ENCODE measurements around the gene VASN. TPM values are rescaled to one million over a fixed set of nuclear protein-coding genes. Genes with fewer than 3 reads are reported as not detected.

Gene VASN
- total and polyA plus RNA-seq, 5 donors: 10.7 to 21.3 (median 12.2) TPM

DNA sequence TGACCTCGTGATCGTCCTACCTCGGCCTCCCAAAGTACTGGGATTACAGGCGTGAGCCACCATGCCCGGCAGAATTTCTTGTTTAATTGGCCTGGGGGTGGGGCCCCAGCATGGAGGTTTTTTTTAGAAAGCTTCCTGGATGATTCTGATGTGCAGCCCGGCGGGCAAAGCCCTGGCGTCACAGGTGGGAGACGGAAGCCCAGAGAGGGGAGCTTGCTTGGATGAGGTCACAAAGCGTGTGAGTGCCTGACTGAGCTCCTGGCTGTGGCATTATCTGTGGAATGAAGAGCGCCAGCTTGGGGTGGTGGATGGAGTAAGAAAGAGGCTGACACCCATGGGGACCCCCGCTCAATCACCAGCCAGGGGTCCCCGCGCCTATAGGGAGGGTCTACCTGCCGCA, 4.1 kb downstream of the VASN start:
- DNase-seq (no peak), ATAC-seq (no peak)
- Histone ChIP-seq H3K27ac (ENCODE audit: low read length) (peak overlapping the region; percentile 48), H3K4me1 (ENCODE audit: control insufficient read depth, insufficient read depth, low read length) (peaks cover 17% of the 10 kb centered on the region), H3K9me3 (ENCODE audit: control insufficient read depth, low read length) (no peaks in the 10 kb centered on the region), H3K4me3 (ENCODE audit: low read length) (no peak overlapping the region), H3K27me3 (ENCODE audit: control insufficient read depth, insufficient read depth) (no peaks in the 10 kb centered on the region)
- intact Hi-C loops (cut with DNase I): no loop called here
- 73% methylated on average over 15 of the region's 15 CpGs for WGBS

DNA sequence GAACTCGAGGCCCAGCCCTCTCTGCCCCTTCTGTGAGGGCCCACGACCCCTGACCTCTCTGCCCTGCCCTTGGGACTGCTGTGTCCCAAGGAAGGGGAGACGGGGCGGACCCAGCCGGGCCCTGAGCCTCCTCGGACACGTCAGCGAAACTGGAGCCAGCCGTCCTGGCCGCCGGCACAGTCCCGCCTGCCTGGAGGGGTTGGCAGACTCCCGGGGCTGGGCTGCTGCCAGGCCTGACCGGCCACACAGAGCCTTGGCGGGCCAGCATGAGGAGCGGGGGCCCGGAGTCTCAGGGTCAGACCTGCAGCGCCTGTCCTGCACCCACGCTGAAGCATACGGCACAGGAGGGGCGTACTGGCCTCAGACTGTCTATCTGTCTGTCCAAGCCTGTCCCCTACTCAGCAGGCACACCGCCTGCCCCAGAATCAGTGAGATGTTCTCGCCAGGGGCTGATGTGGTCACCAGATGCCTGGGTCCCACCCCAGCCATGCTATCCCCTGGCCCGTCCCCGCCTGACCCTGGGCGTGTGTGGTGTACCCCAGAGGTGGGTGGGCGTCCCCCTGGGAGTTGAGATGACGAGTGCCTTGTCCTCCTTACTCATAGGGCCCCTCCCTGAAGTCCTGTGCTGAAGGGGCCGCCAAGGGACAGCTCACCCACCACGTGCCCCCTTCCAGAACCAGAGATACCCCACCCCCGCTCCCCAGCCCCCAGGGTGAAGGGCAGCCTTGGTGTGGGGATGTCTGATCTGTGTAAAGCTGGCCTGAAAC, 4.7 kb downstream of the VASN start:
- Histone ChIP-seq H3K4me1 (ENCODE audit: control insufficient read depth, insufficient read depth, low read length) (peaks cover 17% of the 10 kb centered on the region), H3K4me3 (ENCODE audit: low read length) (no peak overlapping the region)

DNA sequence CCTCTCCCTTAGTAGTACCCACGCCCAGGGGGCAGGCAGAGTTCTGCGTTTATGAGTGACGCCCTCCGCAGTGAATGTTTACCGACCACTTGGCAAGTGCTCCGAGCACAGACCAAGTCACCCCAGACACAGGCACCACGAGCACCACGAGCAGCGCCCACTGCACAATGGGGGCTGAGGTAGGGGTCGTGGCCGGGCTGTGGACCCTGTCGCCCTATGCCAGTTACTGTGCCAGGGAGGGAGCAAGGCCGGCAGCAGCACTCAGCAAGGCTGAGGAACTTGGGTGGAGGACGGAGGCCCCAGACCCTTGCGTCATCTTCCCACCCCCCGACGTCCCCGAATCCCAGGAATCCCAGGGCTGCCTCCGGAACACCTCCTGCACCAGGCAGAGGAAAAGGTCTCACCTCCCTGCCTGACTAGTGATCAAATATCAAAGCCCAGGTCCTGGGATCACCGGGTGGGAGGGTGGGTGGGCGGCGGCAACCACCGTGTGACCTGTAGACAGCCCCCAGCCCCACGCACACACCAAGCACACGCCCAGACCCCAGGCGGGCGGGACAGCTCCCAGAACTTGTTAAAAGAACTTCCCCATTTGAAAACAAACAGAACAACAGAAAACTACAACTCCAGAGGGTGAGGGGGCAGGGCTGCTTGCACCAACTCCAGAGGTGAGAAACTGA, 5.4 kb downstream of the VASN start:
- 60% methylated on average over 27 of the region's 27 CpGs for WGBS
- peak overlapping the region; percentile 13 for H3K27ac ChIP-seq (ENCODE audit: low read length)
- H3K9me3 ChIP-seq (ENCODE audit: control insufficient read depth, low read length): no peaks in the 10 kb centered on the region
- H3K4me1 ChIP-seq (ENCODE audit: control insufficient read depth, insufficient read depth, low read length): peaks cover 17% of the 10 kb centered on the region
- DNase-seq: peak in 1 of 3 donors; percentile 62
- no peak overlapping the region for H3K4me3 ChIP-seq (ENCODE audit: low read length)
- intact Hi-C loops (cut with DNase I): no loop called here
- ATAC-seq: no peak
- no peaks in the 10 kb centered on the region for H3K27me3 ChIP-seq (ENCODE audit: control insufficient read depth, insufficient read depth)

More for the DNA sequence above, 4.7 kb downstream of the VASN start:
- peak overlapping the region; percentile 48 for H3K27ac ChIP-seq (ENCODE audit: low read length)
- no peaks in the 10 kb centered on the region for H3K27me3 ChIP-seq (ENCODE audit: control insufficient read depth, insufficient read depth)
- WGBS: 29% methylated on average over 31 of the region's 31 CpGs
- H3K9me3 ChIP-seq (ENCODE audit: control insufficient read depth, low read length): no peaks in the 10 kb centered on the region
- peak; percentile 96 to 98 (median 98) for DNase-seq
- intact Hi-C loops (cut with DNase I): no loop called here
- peak; percentile 73 to 82 for ATAC-seq

- Histone ChIP-seq H3K27ac (ENCODE audit: low read length) (peak overlapping the region; percentile 9), H3K4me3 (ENCODE audit: low read length) (no peak overlapping the region), H3K4me1 (ENCODE audit: control insufficient read depth, insufficient read depth, low read length) (peaks cover 16% of the 10 kb centered on the region), H3K27me3 (ENCODE audit: control insufficient read depth, insufficient read depth) (no peaks in the 10 kb centered on the region), H3K9me3 (ENCODE audit: control insufficient read depth, low read length) (no peaks in the 10 kb centered on the region)
- intact Hi-C loops (cut with DNase I): no loop called here
- DNase-seq (peak in 2 of 3 donors; percentile 15 to 49), ATAC-seq (no peak)
- 69% methylated on average over 12 of the region's 12 CpGs for WGBS
Measured at GRCh38 chr16:4377573-4378154, 6.0 kb downstream of the VASN start.

GRCh38 chr16:4378161-4378666, 6.6 kb downstream of the VASN start:
- no peak overlapping the region for H3K4me3 ChIP-seq (ENCODE audit: low read length)
- 55% methylated on average over 15 of the region's 15 CpGs for WGBS
- intact Hi-C loops (cut with DNase I): no loop called here
- peaks cover 15% of the 10 kb centered on the region for H3K4me1 ChIP-seq (ENCODE audit: control insufficient read depth, insufficient read depth, low read length)
- peak in 1 of 2 donors; percentile 26 for ATAC-seq
- no peaks in the 10 kb centered on the region for H3K27me3 ChIP-seq (ENCODE audit: control insufficient read depth, insufficient read depth)
- peak overlapping the region; percentile 9 for H3K27ac ChIP-seq (ENCODE audit: low read length)
- DNase-seq: peak; percentile 80 to 85 (median 82)
- H3K9me3 ChIP-seq (ENCODE audit: control insufficient read depth, low read length): no peaks in the 10 kb centered on the region

GRCh38 chr16:4378999-4379690, 7.5 kb downstream of the VASN start:
- Histone ChIP-seq H3K4me3 (ENCODE audit: low read length) (no peak overlapping the region), H3K27ac (ENCODE audit: low read length) (no peak overlapping the region), H3K4me1 (ENCODE audit: control insufficient read depth, insufficient read depth, low read length) (peaks cover 15% of the 10 kb centered on the region), H3K27me3 (ENCODE audit: control insufficient read depth, insufficient read depth) (no peaks in the 10 kb centered on the region), H3K9me3 (ENCODE audit: control insufficient read depth, low read length) (no peaks in the 10 kb centered on the region)
- intact Hi-C loops (cut with DNase I): no loop called here
- 92% methylated on average over 21 of the region's 21 CpGs for WGBS
- no peak for ATAC-seq
- DNase-seq: peak in 1 of 3 donors; percentile 57

- DNase-seq (peak; percentile 37 to 81 (median 65)), ATAC-seq (no peak)
- H3K4me3 ChIP-seq (ENCODE audit: low read length): no peak overlapping the region
- WGBS: 75% methylated on average over 26 of the region's 26 CpGs
- H3K27me3 ChIP-seq (ENCODE audit: control insufficient read depth, insufficient read depth): no peaks in the 10 kb centered on the region
- H3K27ac ChIP-seq (ENCODE audit: low read length): no peak overlapping the region
- no peaks in the 10 kb centered on the region for H3K9me3 ChIP-seq (ENCODE audit: control insufficient read depth, low read length)
- H3K4me1 ChIP-seq (ENCODE audit: control insufficient read depth, insufficient read depth, low read length): peaks cover 13% of the 10 kb centered on the region
- intact Hi-C loops (cut with DNase I): no loop called here
Measured at GRCh38 chr16:4380119-4381063, 8.7 kb downstream of the VASN start.

- H3K27ac ChIP-seq (ENCODE audit: low read length): no peak overlapping the region
- peaks cover 12% of the 10 kb centered on the region for H3K4me1 ChIP-seq (ENCODE audit: control insufficient read depth, insufficient read depth, low read length)
- DNase-seq: peak; percentile 42 to 66 (median 53)
- H3K27me3 ChIP-seq (ENCODE audit: control insufficient read depth, insufficient read depth): no peaks in the 10 kb centered on the region
- ATAC-seq: no peak
- 93% methylated on average over 59 of the region's 59 CpGs for WGBS
- no peaks in the 10 kb centered on the region for H3K9me3 ChIP-seq (ENCODE audit: control insufficient read depth, low read length)
- intact Hi-C loops (cut with DNase I): no loop called here
- no peak overlapping the region for H3K4me3 ChIP-seq (ENCODE audit: low read length)
Measured at GRCh38 chr16:4381072-4381934, 9.7 kb downstream of the VASN start.

DNA sequence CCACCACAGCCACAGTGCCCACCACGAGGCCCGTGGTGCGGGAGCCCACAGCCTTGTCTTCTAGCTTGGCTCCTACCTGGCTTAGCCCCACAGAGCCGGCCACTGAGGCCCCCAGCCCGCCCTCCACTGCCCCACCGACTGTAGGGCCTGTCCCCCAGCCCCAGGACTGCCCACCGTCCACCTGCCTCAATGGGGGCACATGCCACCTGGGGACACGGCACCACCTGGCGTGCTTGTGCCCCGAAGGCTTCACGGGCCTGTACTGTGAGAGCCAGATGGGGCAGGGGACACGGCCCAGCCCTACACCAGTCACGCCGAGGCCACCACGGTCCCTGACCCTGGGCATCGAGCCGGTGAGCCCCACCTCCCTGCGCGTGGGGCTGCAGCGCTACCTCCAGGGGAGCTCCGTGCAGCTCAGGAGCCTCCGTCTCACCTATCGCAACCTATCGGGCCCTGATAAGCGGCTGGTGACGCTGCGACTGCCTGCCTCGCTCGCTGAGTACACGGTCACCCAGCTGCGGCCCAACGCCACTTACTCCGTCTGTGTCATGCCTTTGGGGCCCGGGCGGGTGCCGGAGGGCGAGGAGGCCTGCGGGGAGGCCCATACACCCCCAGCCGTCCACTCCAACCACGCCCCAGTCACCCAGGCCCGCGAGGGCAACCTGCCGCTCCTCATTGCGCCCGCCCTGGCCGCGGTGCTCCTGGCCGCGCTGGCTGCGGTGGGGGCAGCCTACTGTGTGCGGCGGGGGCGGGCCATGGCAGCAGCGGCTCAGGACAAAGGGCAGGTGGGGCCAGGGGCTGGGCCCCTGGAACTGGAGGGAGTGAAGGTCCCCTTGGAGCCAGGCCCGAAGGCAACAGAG, 10.5 kb downstream of the VASN start:
- 93% methylated on average over 55 of the region's 55 CpGs for WGBS
- Histone ChIP-seq H3K4me3 (ENCODE audit: low read length) (no peak overlapping the region), H3K27ac (ENCODE audit: low read length) (no peak overlapping the region), H3K27me3 (ENCODE audit: control insufficient read depth, insufficient read depth) (no peaks in the 10 kb centered on the region), H3K4me1 (ENCODE audit: control insufficient read depth, insufficient read depth, low read length) (peaks cover 11% of the 10 kb centered on the region), H3K9me3 (ENCODE audit: control insufficient read depth, low read length) (no peaks in the 10 kb centered on the region)
- ATAC-seq: no peak
- intact Hi-C loops (cut with DNase I): no loop called here
- DNase-seq: peak; percentile 26 to 60 (median 53)

All from right cardiac atrium (tissue), 5 donors.